ENCODE results near the gene RAPGEF6. TPM values are rescaled to one million over a fixed set of nuclear protein-coding genes. Genes with fewer than 3 reads are reported as not detected.

Gene RAPGEF6
- polyA plus RNA-seq, 1 donor from 2014 or later = 121 TPM

DNA sequence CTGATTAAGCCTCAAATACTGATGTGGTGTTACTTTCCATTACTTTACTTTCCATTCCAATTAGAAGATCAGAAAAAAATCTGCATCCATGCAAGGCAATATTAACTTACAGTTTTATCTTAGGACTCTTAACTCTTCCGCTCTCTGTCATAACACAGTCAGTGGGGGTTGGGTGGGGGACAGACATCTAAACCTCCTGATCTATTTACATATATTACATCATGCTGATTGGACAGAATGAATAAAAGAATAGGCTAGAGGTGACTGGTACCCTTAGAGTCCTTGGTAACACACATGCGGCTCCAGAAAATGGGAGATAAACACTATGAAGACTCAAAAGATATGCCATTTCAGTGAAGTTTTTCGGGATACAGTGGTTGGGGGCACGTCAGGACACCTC is 27.6 kb downstream of the RAPGEF6 start:
- no peaks in the 10 kb centered on the region for H3K9me2 ChIP-seq (ENCODE audit: insufficient read depth, low read length)
- H3K27ac ChIP-seq (ENCODE audit: low read length) = no peak overlapping the region
- no peak overlapping the region for H3K9ac ChIP-seq (ENCODE audit: low read length)
- no peaks in the 10 kb centered on the region for H4K20me1 ChIP-seq (ENCODE audit: insufficient read depth)
- no peaks in the 10 kb centered on the region for H3F3A ChIP-seq (ENCODE audit: insufficient read depth, low read length, poor library complexity, severe bottlenecking)
- H3K27me3 ChIP-seq (ENCODE audit: insufficient read depth, low read depth, low read length) = no peaks in the 10 kb centered on the region
- no peaks in the 10 kb centered on the region for H3K9me3 ChIP-seq (ENCODE audit: low read length)
- no peaks in the 10 kb centered on the region for H3K36me3 ChIP-seq (ENCODE audit: insufficient read depth, low read length)
- H2AFZ ChIP-seq (ENCODE audit: low read depth, low read length) = no peak overlapping the region
- H3K4me2 ChIP-seq (ENCODE audit: low read length) = no peak overlapping the region
- H3K79me2 ChIP-seq (replicated peaks; ENCODE audit: insufficient read depth, low read length) = peaks cover 13% of the 10 kb centered on the region
- H3K4me3 ChIP-seq (ENCODE audit: low read length) = no peak overlapping the region
- TF ChIP-seq EP300 (conservative IDR thresholded peaks at IDR 0.05; ENCODE audit: poor library complexity, severe bottlenecking) (no peak), EZH2 (IDR thresholded peaks at IDR 0.05; ENCODE audit: borderline replicate concordance, insufficient read depth, low read length, poor library complexity, severe bottlenecking) (no peak), RAD21 (conservative IDR thresholded peaks at IDR 0.05) (no peak), TAF1 (IDR thresholded peaks at IDR 0.05; ENCODE audit: low read depth) (no peak), POLR2AphosphoS5 (IDR thresholded peaks at IDR 0.05) (no peak), SMC3 (conservative IDR thresholded peaks at IDR 0.05; ENCODE audit: poor library complexity) (no peak), MXI1 (conservative IDR thresholded peaks at IDR 0.05; ENCODE audit: poor library complexity, severe bottlenecking) (no peak)
- TF ChIP-seq, protein P1, sequence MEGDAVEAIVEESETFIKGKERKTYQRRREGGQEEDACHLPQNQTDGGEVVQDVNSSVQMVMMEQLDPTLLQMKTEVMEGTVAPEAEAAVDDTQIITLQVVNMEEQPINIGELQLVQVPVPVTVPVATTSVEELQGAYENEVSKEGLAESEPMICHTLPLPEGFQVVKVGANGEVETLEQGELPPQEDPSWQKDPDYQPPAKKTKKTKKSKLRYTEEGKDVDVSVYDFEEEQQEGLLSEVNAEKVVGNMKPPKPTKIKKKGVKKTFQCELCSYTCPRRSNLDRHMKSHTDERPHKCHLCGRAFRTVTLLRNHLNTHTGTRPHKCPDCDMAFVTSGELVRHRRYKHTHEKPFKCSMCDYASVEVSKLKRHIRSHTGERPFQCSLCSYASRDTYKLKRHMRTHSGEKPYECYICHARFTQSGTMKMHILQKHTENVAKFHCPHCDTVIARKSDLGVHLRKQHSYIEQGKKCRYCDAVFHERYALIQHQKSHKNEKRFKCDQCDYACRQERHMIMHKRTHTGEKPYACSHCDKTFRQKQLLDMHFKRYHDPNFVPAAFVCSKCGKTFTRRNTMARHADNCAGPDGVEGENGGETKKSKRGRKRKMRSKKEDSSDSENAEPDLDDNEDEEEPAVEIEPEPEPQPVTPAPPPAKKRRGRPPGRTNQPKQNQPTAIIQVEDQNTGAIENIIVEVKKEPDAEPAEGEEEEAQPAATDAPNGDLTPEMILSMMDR (IDR thresholded peaks at IDR 0.05; ENCODE audit: poor library complexity, severe bottlenecking) = no peak
- TF ChIP-seq, protein P2, sequence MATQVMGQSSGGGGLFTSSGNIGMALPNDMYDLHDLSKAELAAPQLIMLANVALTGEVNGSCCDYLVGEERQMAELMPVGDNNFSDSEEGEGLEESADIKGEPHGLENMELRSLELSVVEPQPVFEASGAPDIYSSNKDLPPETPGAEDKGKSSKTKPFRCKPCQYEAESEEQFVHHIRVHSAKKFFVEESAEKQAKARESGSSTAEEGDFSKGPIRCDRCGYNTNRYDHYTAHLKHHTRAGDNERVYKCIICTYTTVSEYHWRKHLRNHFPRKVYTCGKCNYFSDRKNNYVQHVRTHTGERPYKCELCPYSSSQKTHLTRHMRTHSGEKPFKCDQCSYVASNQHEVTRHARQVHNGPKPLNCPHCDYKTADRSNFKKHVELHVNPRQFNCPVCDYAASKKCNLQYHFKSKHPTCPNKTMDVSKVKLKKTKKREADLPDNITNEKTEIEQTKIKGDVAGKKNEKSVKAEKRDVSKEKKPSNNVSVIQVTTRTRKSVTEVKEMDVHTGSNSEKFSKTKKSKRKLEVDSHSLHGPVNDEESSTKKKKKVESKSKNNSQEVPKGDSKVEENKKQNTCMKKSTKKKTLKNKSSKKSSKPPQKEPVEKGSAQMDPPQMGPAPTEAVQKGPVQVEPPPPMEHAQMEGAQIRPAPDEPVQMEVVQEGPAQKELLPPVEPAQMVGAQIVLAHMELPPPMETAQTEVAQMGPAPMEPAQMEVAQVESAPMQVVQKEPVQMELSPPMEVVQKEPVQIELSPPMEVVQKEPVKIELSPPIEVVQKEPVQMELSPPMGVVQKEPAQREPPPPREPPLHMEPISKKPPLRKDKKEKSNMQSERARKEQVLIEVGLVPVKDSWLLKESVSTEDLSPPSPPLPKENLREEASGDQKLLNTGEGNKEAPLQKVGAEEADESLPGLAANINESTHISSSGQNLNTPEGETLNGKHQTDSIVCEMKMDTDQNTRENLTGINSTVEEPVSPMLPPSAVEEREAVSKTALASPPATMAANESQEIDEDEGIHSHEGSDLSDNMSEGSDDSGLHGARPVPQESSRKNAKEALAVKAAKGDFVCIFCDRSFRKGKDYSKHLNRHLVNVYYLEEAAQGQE (IDR thresholded peaks at IDR 0.05; ENCODE audit: borderline replicate concordance) = no peak

DNA sequence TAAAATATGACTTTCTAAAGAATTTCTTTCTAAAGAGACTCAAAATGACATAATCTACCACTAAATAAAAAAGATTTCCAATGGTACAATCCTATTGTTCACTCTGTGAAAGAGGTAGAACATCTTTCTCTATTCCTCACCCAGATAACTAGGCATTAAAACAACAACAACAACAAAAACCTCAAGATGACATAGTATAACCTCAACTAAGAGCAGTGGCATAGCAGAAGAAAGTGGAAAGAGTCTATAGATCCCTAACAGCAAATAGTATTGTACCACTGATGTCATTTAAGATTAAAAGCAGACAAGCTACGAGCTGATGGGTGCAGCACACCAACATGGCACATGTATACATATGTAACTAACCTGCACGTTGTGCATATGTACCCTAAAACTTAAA is 29.9 kb downstream of the RAPGEF6 start:
- Histone ChIP-seq H3K9ac (ENCODE audit: low read length) (no peak overlapping the region), H2AFZ (ENCODE audit: low read depth, low read length) (no peak overlapping the region), H3K79me2 (replicated peaks; ENCODE audit: insufficient read depth, low read length) (peaks cover 13% of the 10 kb centered on the region), H3K4me3 (ENCODE audit: low read length) (no peak overlapping the region), H3K36me3 (ENCODE audit: insufficient read depth, low read length) (no peaks in the 10 kb centered on the region), H3K4me2 (ENCODE audit: low read length) (no peak overlapping the region), H3F3A (ENCODE audit: insufficient read depth, low read length, poor library complexity, severe bottlenecking) (no peaks in the 10 kb centered on the region), H3K9me3 (ENCODE audit: low read length) (no peaks in the 10 kb centered on the region), H3K27me3 (ENCODE audit: insufficient read depth, low read depth, low read length) (no peaks in the 10 kb centered on the region), H3K9me2 (ENCODE audit: insufficient read depth, low read length) (no peaks in the 10 kb centered on the region), H3K27ac (ENCODE audit: low read length) (no peak overlapping the region), H4K20me1 (ENCODE audit: insufficient read depth) (no peaks in the 10 kb centered on the region)
- TF ChIP-seq, protein P2 (IDR thresholded peaks at IDR 0.05; ENCODE audit: borderline replicate concordance) = no peak
- TF ChIP-seq MXI1 (conservative IDR thresholded peaks at IDR 0.05; ENCODE audit: poor library complexity, severe bottlenecking) (no peak), EZH2 (IDR thresholded peaks at IDR 0.05; ENCODE audit: borderline replicate concordance, insufficient read depth, low read length, poor library complexity, severe bottlenecking) (no peak), TAF1 (IDR thresholded peaks at IDR 0.05; ENCODE audit: low read depth) (no peak), RAD21 (conservative IDR thresholded peaks at IDR 0.05) (no peak), SMC3 (conservative IDR thresholded peaks at IDR 0.05; ENCODE audit: poor library complexity) (no peak), EP300 (conservative IDR thresholded peaks at IDR 0.05; ENCODE audit: poor library complexity, severe bottlenecking) (no peak), POLR2AphosphoS5 (IDR thresholded peaks at IDR 0.05) (no peak)
- TF ChIP-seq, protein P1 (IDR thresholded peaks at IDR 0.05; ENCODE audit: poor library complexity, severe bottlenecking) = no peak

Measured in neural cell (in vitro differentiated cells).